MM.1S (cell line): ENCODE measurements around the gene PPTC7.

Experiments
- DNase-seq: peaks from one replicate; pipeline ENCODE4 v3.0.0-alpha.2; 2015
- H2AFZ ChIP-seq: fragments of 300-600 bp; sonication (generic); 2 replicates; pipeline ENCODE4 v1.6.0; 2016; ENCODE audit warnings: antibody characterized with exemption, low read length
- H3F3A ChIP-seq: fragments of 300-600 bp; sonication (generic); 2 replicates; pipeline ENCODE4 v1.6.1; 2016; ENCODE audit warnings: mild to moderate bottlenecking, antibody characterized with exemption, low read length, moderate library complexity, mixed read lengths; ENCODE audit not compliant: insufficient read depth
- H3K27ac ChIP-seq: fragments of 300-600 bp; sonication (generic); 2 replicates; pipeline ENCODE4 v1.5.1; 2016; ENCODE audit warnings: mild to moderate bottlenecking, low read length
- H3K27me3 ChIP-seq: fragments of 300-600 bp; sonication (generic); replicated peaks from 2 replicates; pipeline ENCODE4 v1.6.0; 2016; ENCODE audit warnings: low read length; ENCODE audit not compliant: insufficient read depth
- H3K36me3 ChIP-seq: fragments of 300-600 bp; sonication (generic); replicated peaks from 2 replicates; pipeline ENCODE4 v1.6.1; 2016; ENCODE audit warnings: mild to moderate bottlenecking, low read length, mixed read lengths; ENCODE audit not compliant: insufficient read depth
- H3K4me1 ChIP-seq: fragments of 300-600 bp; sonication (generic); 2 replicates; pipeline ENCODE4 v1.6.1; 2016; ENCODE audit warnings: low read length, mixed read lengths
- H3K4me2 ChIP-seq: fragments of 300-600 bp; sonication (generic); 2 replicates; pipeline ENCODE4 v1.6.0; 2016; ENCODE audit warnings: low read depth, low read length
- H3K4me3 ChIP-seq: fragments of 300-600 bp; sonication (generic); 2 replicates; pipeline ENCODE4 v1.5.1; 2016; ENCODE audit warnings: low read length, mixed read lengths
- H3K79me2 ChIP-seq: fragments of 300-600 bp; sonication (generic); 2 replicates; pipeline ENCODE4 v1.6.1; 2016; ENCODE audit warnings: mixed run types, low read length, mixed read lengths
- H3K9ac ChIP-seq: fragments of 300-600 bp; sonication (generic); 2 replicates; pipeline ENCODE4 v1.6.1; 2016; ENCODE audit warnings: low read length, mixed read lengths
- H3K9me2 ChIP-seq: fragments of 300-600 bp; sonication (generic); replicated peaks from 2 replicates; pipeline ENCODE4 v1.6.1; 2016; ENCODE audit warnings: mild to moderate bottlenecking, low read length, mixed read lengths; ENCODE audit not compliant: insufficient read depth
- H3K9me3 ChIP-seq: fragments of 300-600 bp; sonication (generic); replicated peaks from 2 replicates; pipeline ENCODE4 v1.6.1; 2016; ENCODE audit warnings: mild to moderate bottlenecking, low read length, mixed read lengths; ENCODE audit not compliant: insufficient read depth
- H4K20me1 ChIP-seq: fragments of 300-600 bp; sonication (generic); 2 replicates; pipeline ENCODE4 v1.6.1; 2016; ENCODE audit warnings: mild to moderate bottlenecking, low read length, moderate library complexity, mixed read lengths; ENCODE audit not compliant: insufficient read depth
- CTCF ChIP-seq: fragments of 300-600 bp; sonication (generic); IDR thresholded peaks from 2 replicates; pipeline ENCODE4 v1.5.1; 2016; ENCODE audit warnings: antibody characterized with exemption, low read length, mixed read lengths
- EZH2 ChIP-seq: fragments of 300-600 bp; sonication (generic); optimal IDR thresholded peaks from 2 replicates; pipeline ENCODE3; 2017; ENCODE audit warnings: low read depth, mild to moderate bottlenecking, antibody characterized with exemption, low read length, mixed read lengths
- EZH2phosphoT487 ChIP-seq: fragments of 300-600 bp; sonication (generic); IDR thresholded peaks from 2 replicates; pipeline ENCODE4 v1.6.1; 2018; ENCODE audit warnings: antibody characterized with exemption, low read length

Gene PPTC7

GRCh38 chr12:110505332-110505731 lies 77.8 kb downstream of the PPTC7 start:
- H2AFZ ChIP-seq = no peak overlapping the region
- no peak for DNase-seq
- no peaks in the 10 kb centered on the region for H3K36me3 ChIP-seq
- no peaks in the 10 kb centered on the region for H3F3A ChIP-seq
- no peak overlapping the region for H3K4me2 ChIP-seq
- TF ChIP-seq CTCF (no peak), EZH2phosphoT487 (no peak), EZH2 (no peak)
- H3K79me2 ChIP-seq = peaks cover 15% of the 10 kb centered on the region
- H3K9ac ChIP-seq = no peak overlapping the region
- H3K4me3 ChIP-seq = no peak overlapping the region
- H3K27ac ChIP-seq = no peak overlapping the region
- H4K20me1 ChIP-seq = no peaks in the 10 kb centered on the region
- H3K9me2 ChIP-seq = no peaks in the 10 kb centered on the region
- no peaks in the 10 kb centered on the region for H3K9me3 ChIP-seq
- H3K27me3 ChIP-seq = no peaks in the 10 kb centered on the region
- H3K4me1 ChIP-seq = peaks cover 6% of the 10 kb centered on the region; the same call in 1 of the 2 replicates

- no peak overlapping the region for H3K4me2 ChIP-seq
- DNase-seq = no peak
- peaks cover 34% of the 10 kb centered on the region for H3K79me2 ChIP-seq
- H3K4me1 ChIP-seq = peaks cover 9% of the 10 kb centered on the region; the same call in 1 of the 2 replicates
- no peaks in the 10 kb centered on the region for H3K9me3 ChIP-seq
- no peak overlapping the region for H2AFZ ChIP-seq
- no peak overlapping the region for H3K9ac ChIP-seq
- no peak overlapping the region for H3K27ac ChIP-seq
- H3K9me2 ChIP-seq = no peaks in the 10 kb centered on the region
- H3K4me3 ChIP-seq = no peak overlapping the region
- no peaks in the 10 kb centered on the region for H3F3A ChIP-seq
- H4K20me1 ChIP-seq = no peaks in the 10 kb centered on the region
- H3K27me3 ChIP-seq = no peaks in the 10 kb centered on the region
- no peaks in the 10 kb centered on the region for H3K36me3 ChIP-seq
- TF ChIP-seq CTCF (no peak), EZH2 (no peak), EZH2phosphoT487 (no peak)
These were observed 79.7 kb downstream of the PPTC7 start for GRCh38 chr12:110503432-110503831.

DNA sequence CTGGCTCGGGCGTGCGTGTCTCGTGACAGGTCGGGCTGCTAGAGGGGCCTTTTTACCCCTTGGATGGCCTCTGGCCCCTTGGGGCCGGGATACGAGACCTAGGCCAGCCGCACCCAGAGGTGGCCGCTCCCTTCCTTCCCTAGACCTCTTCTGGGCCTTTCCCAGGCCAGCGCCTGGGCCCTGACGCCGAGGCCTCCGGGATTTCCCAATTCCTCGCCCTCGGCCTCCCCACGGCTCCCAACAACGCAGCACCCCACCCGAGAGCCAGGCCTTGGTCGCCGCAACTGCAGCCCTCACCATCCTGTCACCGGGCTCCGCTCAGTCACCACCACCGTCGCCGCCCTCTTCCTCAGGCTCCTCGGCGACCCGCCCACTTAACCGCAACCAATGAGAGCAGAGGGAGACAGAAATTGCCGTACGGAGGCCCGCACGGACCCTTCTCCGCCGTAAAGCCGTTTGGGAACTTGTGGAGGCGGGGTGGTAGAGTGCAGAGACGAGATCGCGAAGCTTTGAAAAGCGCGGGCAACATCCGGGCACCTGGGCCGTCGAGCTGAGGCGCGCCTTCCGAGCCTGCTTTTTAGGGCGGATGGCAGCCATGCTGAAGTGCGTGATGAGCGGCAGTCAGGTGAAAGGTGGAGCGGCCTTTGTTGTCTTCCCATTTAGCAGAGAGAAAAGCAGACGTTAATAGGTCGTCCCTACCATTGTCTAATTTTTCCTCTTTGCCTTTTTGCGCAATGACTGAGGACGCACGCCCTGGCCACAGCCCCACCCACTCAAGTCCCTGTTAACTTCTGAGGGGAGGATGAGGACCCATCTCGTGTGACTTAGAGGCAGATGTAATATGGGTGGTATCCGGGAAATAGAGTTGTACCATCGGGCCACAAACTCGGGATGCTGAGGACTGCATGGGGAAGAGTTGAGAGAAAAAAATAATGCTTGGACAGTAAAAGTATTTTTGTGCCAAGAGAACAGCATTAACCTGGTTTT lies 81.1 kb downstream of the PPTC7 start, which contains the start of the genes RAD9B and VPS29:
RAD9B (plus strand) TSS at position 580 of the 987 bp plus-strand sequence; CDS start at position 587, 7 bp downstream.
VPS29 (minus strand) TSS at position 360 of the 987 bp plus-strand sequence; CDS start at position 300, 60 bp downstream.
- Histone ChIP-seq H4K20me1 (no peaks in the 10 kb centered on the region), H3K9me2 (no peaks in the 10 kb centered on the region), H3K9ac (peak within 1 kb of the TSS; percentile 88), H3K4me1 (peaks cover 9% of the 10 kb centered on the region; the same call in 1 of the 2 replicates), H3K27me3 (no peaks in the 10 kb centered on the region), H3K36me3 (no peaks in the 10 kb centered on the region), H2AFZ (peak within 1 kb of the TSS; percentile 83), H3F3A (no peaks in the 10 kb centered on the region), H3K27ac (peak within 1 kb of the TSS; percentile 76), H3K4me2 (peak within 1 kb of the TSS; percentile 62), H3K9me3 (no peaks in the 10 kb centered on the region), H3K4me3 (peak within 1 kb of the TSS; percentile 88), H3K79me2 (peaks cover 43% of the 10 kb centered on the region)
- peak; percentile 92 for DNase-seq
- TF ChIP-seq EZH2 = no peak
- no peak for TF ChIP-seq EZH2phosphoT487
- TF ChIP-seq CTCF = no peak
